HG03442 (cell line): Measurements from ENCODE around the gene RPRD1B.

Experiments used
- ATAC-seq: cut with Tn5 transposase; IDR thresholded peaks from one replicate; pipeline ENCODE4 v1.9.1; 2021; ENCODE audit warnings: mild to moderate bottlenecking, moderate library complexity; ENCODE audit not compliant: unreplicated experiment

Gene RPRD1B

GRCh38 chr20:38033330-38034107 is at the start of gene RPRD1B, which contains the start of gene TTI1:
TSS of gene RPRD1B (plus strand) at chr20:38033746. CDS start at chr20:38033948, 202 bp downstream.
TSS of gene TTI1 (minus strand) at chr20:38033456. CDS start at chr20:38013816, 19,640 bp downstream.
- ATAC-seq: peak; percentile 81

- no peak for ATAC-seq
Measured at GRCh38 chr20:37984018-37984785, 49.3 kb upstream of the RPRD1B start.

- ATAC-seq: no peak
Measured at GRCh38 chr20:37986044-37986858, 47.3 kb upstream of the RPRD1B start.

GRCh38 chr20:37986873-37987601 is 46.5 kb upstream of the RPRD1B start:
- no peak for ATAC-seq

GRCh38 chr20:37987602-37988290 is 45.8 kb upstream of the RPRD1B start:
- no peak for ATAC-seq

- ATAC-seq: no peak
Measured at GRCh38 chr20:37988306-37988954, 45.1 kb upstream of the RPRD1B start.

GRCh38 chr20:37989601-37990295 is 43.8 kb upstream of the RPRD1B start:
- no peak for ATAC-seq

GRCh38 chr20:37990571-37991151 is 42.9 kb upstream of the RPRD1B start:
- peak; percentile 94 for ATAC-seq

GRCh38 chr20:37991157-37991866 is 42.2 kb upstream of the RPRD1B start:
- no peak for ATAC-seq

GRCh38 chr20:37991908-37992307 is 41.6 kb upstream of the RPRD1B start:
- no peak for ATAC-seq

- no peak for ATAC-seq
Measured at GRCh38 chr20:37992802-37993409, 40.6 kb upstream of the RPRD1B start.

GRCh38 chr20:37994512-37994911 is 39.0 kb upstream of the RPRD1B start:
- ATAC-seq: no peak

- ATAC-seq: no peak
Measured at GRCh38 chr20:37995856-37996605, 37.5 kb upstream of the RPRD1B start.

GRCh38 chr20:37997516-37997915 is 36.0 kb upstream of the RPRD1B start:
- ATAC-seq: no peak

- no peak for ATAC-seq
Measured at GRCh38 chr20:37999526-38000263, 33.9 kb upstream of the RPRD1B start.

- no peak for ATAC-seq
Measured at GRCh38 chr20:38000293-38000692, 33.3 kb upstream of the RPRD1B start.
